Psoas muscle (tissue), 8 donors: ENCODE measurements around the gene CRACR2B. TPM values are rescaled to one million over a fixed set of nuclear protein-coding genes. Genes with fewer than 3 reads are reported as not detected.

Experiments used
- ATAC-seq, 4 donors: fragments of 200-7000 bp; cut with Tn5 transposase; one replicate each; pipeline ENCODE4 v1.9.1; 2020; ENCODE audit warnings: moderate library complexity in 3 of 4, mild to moderate bottlenecking in 2 of 4
- DNase-seq, 2 donors: peaks; one replicate each; pipeline ENCODE4 v3.0.0-alpha.2; 2020
- H3K27ac ChIP-seq: fragments of 200-600 bp; one replicate; pipeline ENCODE4 v1.8.0; 2022
- H3K27me3 ChIP-seq, 3 donors: fragments of 200-600 bp in 1 of 3; one replicate each; pipeline versions ENCODE4 v1.6.1 to v1.8.0; 2013 to 2022; ENCODE audit warnings: low read length in 2 of 3, mild to moderate bottlenecking in 2 of 3, moderate library complexity in 1 of 3; ENCODE audit not compliant: insufficient read depth in 3 of 3
- H3K36me3 ChIP-seq, 2 donors: fragments of 200-600 bp in 1 of 2; one replicate each; pipeline versions ENCODE4 v1.6.1 to v1.8.0; 2013 to 2022; ENCODE audit warnings: low read depth in 1 of 2, mild to moderate bottlenecking in 1 of 2, moderate library complexity in 1 of 2; ENCODE audit not compliant: insufficient read depth in 1 of 2
- H3K4me1 ChIP-seq: fragments of 200-600 bp; one replicate; pipeline ENCODE4 v1.8.0; 2022
- H3K4me3 ChIP-seq: fragments of 200-600 bp; one replicate; pipeline ENCODE4 v1.8.0; 2022; ENCODE audit warnings: mild to moderate bottlenecking
- H3K9me3 ChIP-seq: fragments of 200-600 bp; one replicate; pipeline ENCODE4 v1.8.0; 2022
- WGBS, 3 donors: extraction: QIAGEN DNeasy Blood & Tissue Kit; methylation state at CpG; one replicate each; pipeline versions ENCODE4 v1.1.6 to v1.1.7; 2013; 5-methylcytosine and 5-hydroxymethylcytosine counted together
- intact Hi-C, 2 donors: fragments of 100-400 bp; cut with DNase I; formaldehyde crosslinking; loops; one replicate each; pipeline versions ENCODE4 v1.11.0 to v1.14.2; 2022
- polyA plus RNA-seq, 3 donors: library from polyadenylated mRNA; stranded (reverse); fragments of 200-250 nt; gene quantifications; one replicate each; pipeline ENCODE4 v1.2.3, GENCODE V29; 2013
- total RNA-seq, 4 donors: library from RNA; stranded (reverse); fragmentation: NEBNext Ultra II Directional in 2 of 4; extraction: Animal tissue kit (Norgen Biotek cat#: 25700) in 2 of 4; gene quantifications; one replicate each; pipeline versions ENCODE4 v1.2.1 to v1.2.4, GENCODE V29; 2021 to 2023
- TF ChIP-seq, protein P1 (sequence below): fragments of 200-600 bp; IDR thresholded peaks from one replicate; pipeline ENCODE4 v1.8.0; 2022; ENCODE audit warnings: antibody characterized with exemption
- donor health status: healthy with polysubstance abuse.
- donor health status: DM: no; HTN: no; CAD: no; lungs with moderate emphysema.
- donor health status: Bipolar disorder and iron deficiency.
- donor health status: healthy.
- donor health status: DM: yes; HTN: yes; CAD: no.
- donor health status: DM: no; HTN: no; CAD: no.
- donor health status: DM: no; HTN: no; CAD: no.
- donor health status: DM: yes; HTN: yes; CAD: no.

The CRACR2B gene
- total and polyA plus RNA-seq, 7 donors: 1.9 to 8.9 (median 2.8) TPM

DNA sequence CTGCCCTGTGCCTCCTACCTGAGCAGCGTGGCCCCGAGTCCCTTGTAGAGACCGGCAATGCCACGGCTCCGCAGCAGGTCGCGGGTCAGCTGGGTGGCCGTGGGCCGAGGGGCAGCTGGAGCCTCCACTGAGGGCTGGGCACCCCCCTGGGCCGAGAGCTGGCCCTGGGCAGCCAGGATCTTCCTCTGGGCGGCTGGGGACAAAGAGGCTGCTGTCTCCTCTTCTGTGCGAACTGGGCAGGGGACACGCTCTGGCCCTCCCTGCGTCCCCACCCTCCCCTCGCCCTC, 35.2 kb upstream of the CRACR2B start:
- peaks cover 0 to 39% (median 16%) of the 10 kb centered on the region in 3 donors for H3K27me3 ChIP-seq
- H3K9me3 ChIP-seq: no peaks in the 10 kb centered on the region
- TF ChIP-seq, protein P1, sequence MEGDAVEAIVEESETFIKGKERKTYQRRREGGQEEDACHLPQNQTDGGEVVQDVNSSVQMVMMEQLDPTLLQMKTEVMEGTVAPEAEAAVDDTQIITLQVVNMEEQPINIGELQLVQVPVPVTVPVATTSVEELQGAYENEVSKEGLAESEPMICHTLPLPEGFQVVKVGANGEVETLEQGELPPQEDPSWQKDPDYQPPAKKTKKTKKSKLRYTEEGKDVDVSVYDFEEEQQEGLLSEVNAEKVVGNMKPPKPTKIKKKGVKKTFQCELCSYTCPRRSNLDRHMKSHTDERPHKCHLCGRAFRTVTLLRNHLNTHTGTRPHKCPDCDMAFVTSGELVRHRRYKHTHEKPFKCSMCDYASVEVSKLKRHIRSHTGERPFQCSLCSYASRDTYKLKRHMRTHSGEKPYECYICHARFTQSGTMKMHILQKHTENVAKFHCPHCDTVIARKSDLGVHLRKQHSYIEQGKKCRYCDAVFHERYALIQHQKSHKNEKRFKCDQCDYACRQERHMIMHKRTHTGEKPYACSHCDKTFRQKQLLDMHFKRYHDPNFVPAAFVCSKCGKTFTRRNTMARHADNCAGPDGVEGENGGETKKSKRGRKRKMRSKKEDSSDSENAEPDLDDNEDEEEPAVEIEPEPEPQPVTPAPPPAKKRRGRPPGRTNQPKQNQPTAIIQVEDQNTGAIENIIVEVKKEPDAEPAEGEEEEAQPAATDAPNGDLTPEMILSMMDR: no peak
- peaks cover 13% of the 10 kb centered on the region for H3K4me1 ChIP-seq
- ATAC-seq: no peak
- no peaks in the 10 kb centered on the region for H3K36me3 ChIP-seq
- whole genome bisulfite sequencing, 3 donors: 87 to 97% (median 90%) methylated on average over 11 to 15 of the region's 15 CpGs
- no peak for DNase-seq
- intact Hi-C loops: no loop called here
- H3K4me3 ChIP-seq: no peak overlapping the region
- H3K27ac ChIP-seq: no peak overlapping the region

DNA sequence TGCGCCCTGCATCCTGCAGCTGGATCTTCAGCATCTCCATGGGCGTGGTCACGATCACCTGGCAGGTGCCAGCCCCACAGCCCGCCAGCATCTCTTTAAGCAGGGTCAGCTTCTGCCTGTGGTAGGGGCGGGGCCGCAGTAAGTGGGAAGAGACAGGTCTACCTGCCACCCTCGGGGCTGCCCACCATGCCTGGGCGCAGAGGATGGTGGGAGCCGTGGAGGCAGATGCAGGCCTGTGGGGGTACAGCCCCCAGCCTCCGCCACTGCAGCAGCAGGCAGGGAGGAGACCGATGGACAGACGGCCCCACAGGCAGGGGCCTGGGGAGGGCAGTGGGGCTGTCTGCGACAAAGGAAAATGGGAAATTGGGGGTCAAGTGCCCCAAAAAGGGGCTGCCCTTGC, 34.8 kb upstream of the CRACR2B start:
- peak in 1 of 2 donors; percentile 52 for DNase-seq
- H3K36me3 ChIP-seq: no peaks in the 10 kb centered on the region
- ATAC-seq: no peak
- H3K4me1 ChIP-seq: peaks cover 16% of the 10 kb centered on the region
- peaks cover 0 to 37% (median 15%) of the 10 kb centered on the region in 3 donors for H3K27me3 ChIP-seq
- 91 to 95% (median 95%) methylated on average over 12 to 13 of the region's 13 CpGs for WGBS, 3 donors
- TF ChIP-seq, protein P1: no peak
- no peaks in the 10 kb centered on the region for H3K9me3 ChIP-seq
- H3K4me3 ChIP-seq: no peak overlapping the region
- intact Hi-C loops: no loop called here
- H3K27ac ChIP-seq: no peak overlapping the region

DNA sequence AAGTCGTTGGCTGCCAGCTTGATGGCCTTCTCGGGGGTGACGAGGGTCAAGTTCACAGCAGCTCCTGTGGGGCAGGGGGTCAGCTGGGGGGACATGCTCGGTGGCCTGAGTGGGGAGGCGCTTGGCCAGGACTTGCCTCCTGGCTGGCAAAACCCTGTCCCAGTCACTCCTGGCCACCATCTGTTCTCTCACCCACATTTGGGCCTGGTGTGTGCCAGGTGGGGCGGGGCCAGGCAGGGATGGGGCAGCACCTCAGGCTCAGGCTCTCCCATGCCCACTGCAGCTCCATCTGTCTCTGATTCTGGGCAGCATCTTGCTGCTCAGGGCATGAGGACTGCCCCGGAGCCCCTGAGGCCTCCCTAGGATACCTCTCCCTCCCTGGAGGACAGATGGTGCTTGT, 34.2 kb upstream of the CRACR2B start:
- peak in 1 of 2 donors; percentile 51 for DNase-seq
- TF ChIP-seq, protein P1: no peak
- H3K9me3 ChIP-seq: no peaks in the 10 kb centered on the region
- H3K4me1 ChIP-seq: peaks cover 19% of the 10 kb centered on the region
- peaks cover 0 to 31% (median 15%) of the 10 kb centered on the region in 3 donors for H3K27me3 ChIP-seq
- no peak overlapping the region for H3K27ac ChIP-seq
- intact Hi-C loops: no loop called here
- ATAC-seq: peak in 1 of 4 donors; percentile 22
- no peaks in the 10 kb centered on the region for H3K36me3 ChIP-seq
- WGBS, 3 donors: 36 to 53% (median 38%) methylated on average over 6 to 7 of the region's 7 CpGs
- no peak overlapping the region for H3K4me3 ChIP-seq

DNA sequence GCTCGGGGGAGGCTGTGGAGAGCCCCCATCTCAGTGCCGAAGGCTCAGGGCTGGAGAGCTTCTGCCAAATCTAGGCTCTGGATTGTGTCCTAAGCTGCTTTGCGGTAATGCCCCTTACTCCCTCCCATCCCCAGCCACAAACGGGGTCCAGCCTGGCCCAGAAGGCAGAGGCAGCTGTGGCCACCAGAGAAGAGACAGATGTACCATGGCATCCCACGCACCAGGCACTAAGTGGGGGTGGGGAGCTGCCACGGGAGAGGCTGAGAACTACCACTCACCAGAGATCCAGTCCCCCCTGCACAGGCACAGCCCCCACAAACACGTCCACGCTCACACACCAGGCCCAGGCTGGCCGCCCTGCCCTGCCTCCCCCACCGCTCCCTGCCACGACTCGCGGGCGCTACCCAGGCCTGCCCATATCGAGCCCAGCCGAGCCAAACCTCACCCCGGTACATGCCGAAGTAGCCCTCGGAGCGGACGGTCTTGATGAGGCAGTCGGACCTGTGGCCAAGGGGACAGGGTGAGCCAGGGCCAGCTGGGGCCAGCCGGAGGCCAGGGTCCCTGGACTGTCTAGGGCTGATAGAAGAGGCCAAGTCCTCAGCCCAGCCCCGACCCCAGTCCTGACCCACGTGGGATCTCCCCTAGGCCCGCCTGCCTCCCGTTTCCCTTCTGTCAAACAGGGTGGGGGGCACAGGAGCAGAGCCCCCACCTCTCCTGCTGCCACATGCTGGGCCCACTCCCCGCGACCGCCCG, 33.5 kb upstream of the CRACR2B start:
- 56 to 79% (median 63%) methylated on average over 31 of the region's 31 CpGs for WGBS, 3 donors
- ATAC-seq: no peak
- no peak overlapping the region for H3K4me3 ChIP-seq
- intact Hi-C loops: no loop called here
- H3K9me3 ChIP-seq: no peaks in the 10 kb centered on the region
- peak in 1 of 2 donors; percentile 56 for DNase-seq
- H3K36me3 ChIP-seq: peaks cover 0 to 4% of the 10 kb centered on the region in 2 donors
- peaks cover 21% of the 10 kb centered on the region for H3K4me1 ChIP-seq
- TF ChIP-seq, protein P1: no peak
- peaks cover 0 to 25% (median 15%) of the 10 kb centered on the region in 3 donors for H3K27me3 ChIP-seq
- H3K27ac ChIP-seq: no peak overlapping the region
